ENCODE data around the gene UBR4.

The UBR4 gene

GRCh38 chr1:19032701-19033514 is 177.2 kb downstream of the UBR4 start:
- DNase-seq: no peak

- no peak for DNase-seq
These were observed 177.7 kb downstream of the UBR4 start for GRCh38 chr1:19032413-19032695.

- DNase-seq: no peak
These were observed 180.6 kb downstream of the UBR4 start for GRCh38 chr1:19029191-19030085.

DNA sequence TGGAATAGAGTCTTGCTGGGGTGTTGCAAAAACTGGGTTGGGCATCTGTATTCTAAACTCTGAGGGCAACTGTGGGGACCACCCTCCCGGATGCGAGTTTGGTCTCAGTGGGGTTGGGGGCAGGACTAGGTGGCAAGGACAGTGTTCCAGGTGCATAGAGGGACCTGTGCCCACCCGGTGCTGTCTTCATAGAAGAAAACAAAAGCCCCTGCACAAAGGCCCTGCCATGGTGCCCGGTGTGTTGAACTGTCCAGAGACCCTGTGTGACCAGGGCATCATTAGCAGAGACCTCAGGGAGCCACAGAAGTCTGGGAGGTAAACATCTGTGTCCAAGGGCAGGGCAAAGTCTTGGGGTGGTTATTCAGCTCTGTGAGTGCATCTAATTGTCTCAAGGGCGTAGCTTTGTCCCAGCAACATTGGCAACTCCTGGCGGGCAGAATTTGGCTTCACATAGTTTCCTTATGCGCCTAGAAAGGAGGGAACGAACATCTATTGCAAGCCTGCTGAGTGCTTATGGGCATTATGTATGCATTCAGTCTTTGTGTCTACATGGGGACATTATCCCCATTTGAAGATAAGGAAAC is 181.4 kb downstream of the UBR4 start:
- DNase-seq: no peak

GRCh38 chr1:19028110-19028509 is 182.0 kb downstream of the UBR4 start:
- DNase-seq: no peak

Measured in KG1 (cell line).